GM21786 (cell line): Measurements from ENCODE around the gene CCNB1.
A peak's percentile ranks its signal among the peaks of the same experiment; 100 is the strongest.
"Not testable (repeated sequence)": the region's sequence is repeated elsewhere in the genome, so short reads cannot be mapped to it uniquely, and the experiment has no call there.

Source experiments
- ATAC-seq: cut with Tn5 transposase; IDR thresholded peaks from one replicate; pipeline ENCODE4 v1.9.1; 2021; ENCODE audit not compliant: unreplicated experiment

The CCNB1 gene

GRCh38 chr5:69166686-69167492 lies at the start of gene CCNB1:
Gene CCNB1 (plus strand): TSS chr5:69167150. CDS start chr5:69167263, 113 bp downstream.
- ATAC-seq, result peak; percentile 99

DNA sequence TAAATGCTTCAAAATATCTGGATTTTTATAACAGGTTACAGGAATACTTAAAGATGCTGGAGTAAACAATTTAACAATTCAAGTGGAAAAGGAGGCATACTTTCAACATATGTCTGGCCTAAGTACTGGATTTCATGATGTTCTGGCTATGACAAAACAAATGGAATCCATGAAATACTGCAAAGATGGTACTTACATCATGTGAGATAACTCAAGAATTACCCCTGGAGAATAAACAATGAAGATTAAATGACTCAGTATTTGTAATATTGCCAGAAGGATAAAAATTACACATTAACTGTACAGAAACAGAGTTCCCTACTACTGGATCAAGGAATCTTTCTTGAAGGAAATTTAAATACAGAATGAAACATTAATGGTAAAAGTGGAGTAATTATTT lies 37.5 kb upstream of the CCNB1 start:
- ATAC-seq, result no peak

DNA sequence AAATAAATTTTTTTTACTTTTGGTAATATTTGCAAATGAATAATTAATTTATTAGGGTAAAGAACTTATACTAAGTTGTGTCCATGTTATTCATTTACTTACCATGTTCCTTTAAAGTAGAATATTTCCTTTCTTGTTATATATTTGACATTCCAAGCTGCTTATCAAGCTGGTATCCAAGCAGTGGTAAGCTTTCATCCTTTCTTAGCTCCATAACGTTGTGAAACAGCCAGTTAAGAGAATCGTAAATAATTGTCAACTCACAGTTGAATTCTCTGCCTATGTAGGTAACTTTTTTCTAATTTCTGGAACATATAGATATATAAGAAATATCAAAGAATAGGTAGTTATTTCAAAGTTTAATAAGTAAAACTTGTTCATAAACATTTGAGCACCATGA lies 36.7 kb upstream of the CCNB1 start:
- no peak for ATAC-seq

- ATAC-seq, result no peak
These were observed 35.6 kb upstream of the CCNB1 start for GRCh38 chr5:69131304-69131703.

DNA sequence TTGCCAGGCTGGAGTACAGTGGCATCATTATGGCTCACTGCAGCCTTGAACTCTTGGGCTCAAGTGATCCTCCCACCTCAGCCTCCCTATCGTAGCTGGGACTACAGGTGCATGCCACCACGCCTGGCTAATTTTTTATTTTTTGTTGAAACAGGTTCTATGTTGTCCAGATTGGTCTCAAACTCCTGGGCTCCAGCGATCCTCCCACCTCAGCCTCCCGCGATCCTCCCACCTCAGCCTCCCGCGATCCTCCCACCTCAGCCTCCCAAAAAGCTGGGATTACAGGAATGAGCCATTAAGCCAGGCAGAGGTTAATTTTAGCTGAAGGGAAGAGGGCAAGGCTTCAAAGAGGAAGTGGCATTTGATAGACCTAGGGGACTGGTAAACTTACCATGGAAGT lies 32.8 kb upstream of the CCNB1 start:
- no peak for ATAC-seq

DNA sequence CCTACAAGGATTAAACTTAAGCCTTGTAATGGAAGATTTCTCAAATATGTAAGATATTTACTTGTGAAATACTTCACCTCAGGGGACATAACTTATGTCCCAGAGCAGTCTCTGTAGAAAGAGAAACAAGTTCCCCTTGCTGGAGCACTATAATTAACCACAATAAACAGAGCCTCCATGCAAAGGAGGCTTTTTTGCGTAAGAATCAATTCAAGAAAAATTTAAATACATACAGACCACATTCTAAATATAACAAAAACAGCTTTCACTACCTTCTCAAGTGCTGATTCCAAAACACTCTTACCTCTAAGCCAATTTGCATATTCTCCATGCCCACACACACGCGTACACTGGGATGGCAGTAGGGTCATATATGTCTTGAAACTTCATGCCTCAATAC lies 30.7 kb upstream of the CCNB1 start:
- peak; percentile 88 for ATAC-seq

DNA sequence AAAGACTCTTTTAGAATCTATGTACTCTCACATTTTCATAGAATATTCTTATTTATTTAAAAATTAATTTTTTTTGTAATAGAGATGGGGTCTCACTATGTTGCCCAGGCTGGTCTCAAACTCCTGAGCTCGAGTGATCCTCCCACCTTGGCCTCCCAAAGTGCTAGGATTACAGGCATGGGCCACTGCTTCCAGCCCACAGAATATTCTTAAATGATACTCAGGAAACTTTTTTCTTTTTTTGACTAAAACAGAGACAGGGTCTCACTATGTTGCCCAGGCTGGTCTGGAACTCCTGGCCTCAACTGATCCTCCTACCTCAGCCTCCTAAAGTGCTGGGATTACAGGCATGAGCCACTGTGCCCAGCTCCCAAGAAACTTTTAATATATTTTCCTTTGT lies 29.7 kb upstream of the CCNB1 start:
- ATAC-seq, result not testable (repeated sequence)

DNA sequence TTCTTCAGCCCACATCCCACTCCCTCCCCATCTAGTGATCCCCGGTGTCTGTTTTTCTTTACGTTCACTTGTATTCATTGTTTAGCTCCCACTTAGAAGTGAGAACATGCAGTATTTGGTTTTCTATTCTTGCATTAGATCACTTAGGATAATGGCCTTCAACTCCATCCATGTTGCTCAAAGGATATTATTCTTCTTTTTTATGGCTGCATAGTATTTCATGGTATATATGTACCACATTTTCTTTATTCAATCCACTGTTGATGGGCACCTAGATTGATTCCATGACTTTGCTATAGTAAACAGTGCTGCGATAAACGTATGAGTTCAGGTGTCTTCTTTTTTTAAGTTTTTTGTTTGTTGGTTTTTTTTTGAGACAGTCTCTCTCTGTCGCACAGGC lies 29.1 kb upstream of the CCNB1 start:
- no peak for ATAC-seq

GRCh38 chr5:69138766-69139165 lies 28.2 kb upstream of the CCNB1 start:
- no peak for ATAC-seq

- ATAC-seq, result not testable (repeated sequence)
These were observed 26.7 kb upstream of the CCNB1 start for GRCh38 chr5:69140239-69140638.

DNA sequence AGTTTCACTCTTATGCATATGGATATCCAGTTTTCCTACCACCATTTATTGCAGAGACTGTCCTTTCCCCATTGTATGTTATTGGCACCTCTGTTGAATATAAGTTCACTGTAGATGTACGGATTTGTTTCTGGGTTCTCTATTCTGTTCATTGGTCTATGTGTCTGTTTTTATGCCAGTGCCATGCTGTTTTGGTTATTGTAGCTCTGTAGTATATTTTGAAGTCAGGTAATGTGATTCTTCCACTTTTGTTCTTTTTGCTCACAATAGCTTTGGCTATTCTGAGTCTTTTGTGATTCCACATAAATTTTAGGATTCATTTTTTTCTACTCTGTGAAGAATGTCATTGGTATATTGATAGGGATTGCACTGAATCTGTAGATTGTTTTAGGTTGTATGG lies 26.1 kb upstream of the CCNB1 start:
- no peak for ATAC-seq

DNA sequence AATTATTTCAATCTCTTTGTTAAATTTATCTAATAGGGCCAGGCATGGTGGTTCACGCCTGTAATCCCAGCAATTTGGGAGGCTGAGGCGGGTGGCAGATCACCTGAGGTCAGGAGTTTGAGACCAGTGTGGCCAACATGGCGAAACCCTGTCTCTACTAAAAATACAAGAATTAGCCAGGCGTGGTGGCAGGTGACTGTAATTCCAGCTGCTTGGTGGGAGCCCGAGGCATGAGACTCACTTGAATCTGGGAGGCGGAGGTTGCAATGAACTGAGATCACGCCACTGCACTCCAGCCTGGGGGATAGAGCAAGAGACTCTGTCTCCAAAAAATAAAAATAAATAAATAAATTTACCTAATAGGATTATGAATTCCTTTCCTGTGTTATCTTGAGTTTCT lies 18.4 kb upstream of the CCNB1 start:
- not testable (repeated sequence) for ATAC-seq

DNA sequence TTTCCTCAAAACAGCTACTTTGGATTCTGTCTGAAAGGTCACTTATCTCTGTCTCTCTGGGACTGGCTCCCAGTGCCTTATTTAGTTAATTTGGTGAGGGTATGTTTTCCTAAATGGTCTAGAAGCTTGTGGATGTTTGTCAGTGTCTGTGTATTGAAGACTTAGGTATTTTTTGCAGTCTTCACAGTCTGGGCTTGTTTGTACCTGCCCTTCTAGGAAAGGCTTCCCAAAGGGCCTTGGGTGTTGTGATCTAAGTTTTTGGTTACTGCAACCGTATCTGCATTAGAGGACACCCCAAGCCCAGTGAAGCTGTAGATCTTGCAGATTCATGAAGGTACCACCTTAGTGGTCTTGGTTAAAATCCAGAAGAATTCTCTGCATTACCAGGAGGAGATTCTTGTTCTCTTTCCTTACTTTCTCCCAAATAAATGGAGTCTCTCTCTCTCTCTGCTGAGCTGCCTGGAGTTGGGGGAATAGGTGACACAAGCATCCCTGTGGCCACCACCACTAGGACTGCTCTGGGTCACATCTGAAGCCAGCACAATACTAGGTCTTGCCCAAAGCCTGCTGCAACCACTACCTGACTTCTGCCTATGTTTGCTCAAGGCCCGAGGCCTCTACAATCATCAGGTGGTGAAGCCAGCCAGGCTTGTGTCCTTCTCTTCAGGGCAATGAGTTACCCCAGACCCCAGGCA lies 17.8 kb upstream of the CCNB1 start:
- no peak for ATAC-seq

GRCh38 chr5:69149676-69150010 lies 17.3 kb upstream of the CCNB1 start:
- no peak for ATAC-seq

- no peak for ATAC-seq
These were observed 14.2 kb upstream of the CCNB1 start for GRCh38 chr5:69152731-69153130.

- no peak for ATAC-seq
These were observed 10.5 kb upstream of the CCNB1 start for GRCh38 chr5:69156456-69156855.

DNA sequence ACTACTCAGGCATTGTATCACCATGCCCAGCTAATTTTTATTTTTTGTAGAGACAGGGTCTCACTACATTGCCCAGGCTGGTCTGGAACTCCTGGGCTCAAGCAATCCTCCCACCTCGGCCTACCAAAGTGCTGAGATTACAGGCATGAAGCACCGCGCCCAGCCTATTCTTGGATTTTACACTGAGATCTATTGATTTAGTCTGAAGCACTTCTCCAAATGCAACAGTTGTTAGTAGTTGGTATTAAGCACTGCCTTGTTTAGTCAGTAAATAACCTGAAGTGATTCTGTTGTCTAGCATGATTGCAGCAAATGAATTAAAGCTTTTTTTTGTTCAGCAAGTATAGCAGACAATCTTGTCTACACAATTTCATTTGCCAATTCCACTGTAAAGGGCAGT lies 8.9 kb upstream of the CCNB1 start:
- ATAC-seq, result no peak

DNA sequence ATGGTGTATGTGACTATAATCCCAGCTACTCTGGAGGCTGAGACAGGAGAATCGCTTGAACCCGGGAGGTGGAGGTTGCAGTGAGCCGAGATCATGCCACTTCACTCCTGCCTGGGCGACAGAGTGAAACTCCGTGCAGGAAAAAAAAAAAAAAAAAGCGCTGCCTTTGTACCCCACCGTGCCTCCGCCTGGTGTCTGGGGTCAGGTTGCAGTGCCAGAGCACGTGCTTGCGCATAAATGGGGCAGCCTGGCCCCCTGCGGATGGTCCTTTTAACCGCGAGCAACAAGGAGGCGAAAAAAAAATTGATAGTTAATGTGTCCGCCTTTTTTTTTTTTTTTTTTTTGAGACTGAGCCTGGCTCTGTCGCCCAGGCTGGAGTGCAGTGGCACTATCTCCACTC lies 6.3 kb upstream of the CCNB1 start:
- no peak for ATAC-seq

DNA sequence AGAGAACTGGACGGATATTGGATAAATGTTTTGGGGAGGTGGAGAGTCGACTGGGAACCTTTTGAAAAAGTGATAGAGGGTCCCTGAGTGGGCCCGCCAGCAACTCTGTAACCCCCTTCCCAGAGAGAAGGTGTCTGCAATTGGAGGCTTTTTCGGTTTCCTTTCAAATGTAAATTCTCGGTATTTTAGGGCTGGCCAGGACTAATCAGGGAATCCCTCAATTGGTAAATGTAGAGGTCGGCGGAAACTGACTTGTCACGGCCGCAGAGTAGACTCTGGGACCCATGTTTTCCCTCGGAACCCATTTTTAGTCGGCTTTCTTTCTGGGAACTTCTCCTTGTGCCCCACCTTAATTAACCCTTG lies 524 bp downstream of the CCNB1 start:
- ATAC-seq, result no peak

DNA sequence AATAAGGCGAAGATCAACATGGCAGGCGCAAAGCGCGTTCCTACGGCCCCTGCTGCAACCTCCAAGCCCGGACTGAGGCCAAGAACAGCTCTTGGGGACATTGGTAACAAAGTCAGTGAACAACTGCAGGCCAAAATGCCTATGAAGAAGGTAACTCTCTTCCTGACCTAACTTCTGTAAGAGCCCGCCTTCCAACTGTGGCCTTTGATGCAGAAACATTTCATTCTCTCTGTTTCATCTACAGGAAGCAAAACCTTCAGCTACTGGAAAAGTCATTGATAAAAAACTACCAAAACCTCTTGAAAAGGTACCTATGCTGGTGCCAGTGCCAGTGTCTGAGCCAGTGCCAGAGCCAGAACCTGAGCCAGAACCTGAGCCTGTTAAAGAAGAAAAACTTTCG lies 979 bp downstream of the CCNB1 start:
- no peak for ATAC-seq

DNA sequence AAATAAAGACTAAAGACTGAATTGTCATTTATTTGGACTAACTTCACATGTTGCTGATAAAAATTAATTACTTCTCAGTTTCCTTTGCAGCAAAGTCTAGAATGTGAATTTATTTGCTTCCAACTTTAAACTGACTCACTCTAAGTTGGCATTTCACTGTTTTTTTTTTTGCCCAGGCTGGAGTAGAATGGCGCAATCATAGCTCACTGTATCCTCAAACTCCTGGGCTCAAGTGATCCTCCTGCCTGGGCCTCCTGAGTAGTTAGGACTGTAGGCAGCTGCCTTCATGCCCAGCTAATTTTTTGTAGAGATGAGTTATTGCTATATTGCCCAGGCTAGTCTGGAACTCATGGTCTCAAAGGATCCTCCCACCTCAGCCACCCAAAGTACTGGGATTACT lies 3.5 kb downstream of the CCNB1 start:
- ATAC-seq, result no peak

DNA sequence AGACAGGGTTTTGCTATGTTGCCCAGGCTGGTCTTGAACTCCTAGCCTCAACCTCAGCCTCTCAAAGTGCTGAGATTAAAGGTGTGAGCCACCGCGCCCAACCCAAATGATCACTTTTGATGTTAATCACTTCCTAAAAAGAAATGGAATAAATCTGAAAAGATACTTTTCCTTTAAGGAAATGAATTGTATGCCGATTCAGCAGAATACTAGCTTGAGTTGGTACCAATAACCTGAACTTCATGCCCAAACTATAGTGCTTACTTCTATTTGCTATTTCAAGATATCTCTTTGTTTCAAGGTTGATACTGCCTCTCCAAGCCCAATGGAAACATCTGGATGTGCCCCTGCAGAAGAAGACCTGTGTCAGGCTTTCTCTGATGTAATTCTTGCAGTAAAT lies 4.0 kb downstream of the CCNB1 start:
- ATAC-seq, result no peak
